Measurements from ENCODE around the gene CS.
"Not testable (repeated sequence)": the region's sequence is repeated elsewhere in the genome, so short reads cannot be mapped to it uniquely, and the experiment has no call there.

Gene CS

GRCh38 chr12:56299853-56300643, at the start of gene CS:
Gene CS (minus strand): TSS chr12:56300330. CDS start chr12:56300201, 129 bp downstream.
- peak; percentile 80 for DNase-seq

- DNase-seq: no peak
Observed at GRCh38 chr12:56348776-56349175, 48.6 kb upstream of the CS start.

GRCh38 chr12:56347255-56347654, 47.1 kb upstream of the CS start:
- not testable (repeated sequence) for DNase-seq

GRCh38 chr12:56346675-56347074, 46.5 kb upstream of the CS start:
- DNase-seq: no peak

DNA sequence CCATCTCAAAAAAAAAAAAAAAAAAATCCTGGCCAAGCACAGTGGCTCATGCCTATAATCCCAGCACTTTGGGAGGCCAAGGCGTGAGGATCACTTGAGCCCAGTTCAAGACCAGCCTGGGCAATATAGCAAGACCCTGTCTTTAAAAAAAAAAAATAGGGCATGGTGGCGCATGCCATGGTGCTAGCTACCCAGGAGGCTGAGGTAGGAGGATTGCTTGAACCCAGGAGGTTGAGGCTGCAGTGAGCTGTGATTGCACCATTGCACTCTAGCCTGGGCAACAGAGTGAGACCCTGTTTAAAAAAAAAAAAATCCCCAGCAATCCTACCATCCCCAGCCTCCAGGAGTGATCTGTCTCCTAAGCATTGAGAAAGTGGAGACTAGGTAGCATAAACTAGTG, 42.2 kb upstream of the CS start:
- not testable (repeated sequence) for DNase-seq

GRCh38 chr12:56341616-56342015, 41.5 kb upstream of the CS start:
- DNase-seq: no peak

DNA sequence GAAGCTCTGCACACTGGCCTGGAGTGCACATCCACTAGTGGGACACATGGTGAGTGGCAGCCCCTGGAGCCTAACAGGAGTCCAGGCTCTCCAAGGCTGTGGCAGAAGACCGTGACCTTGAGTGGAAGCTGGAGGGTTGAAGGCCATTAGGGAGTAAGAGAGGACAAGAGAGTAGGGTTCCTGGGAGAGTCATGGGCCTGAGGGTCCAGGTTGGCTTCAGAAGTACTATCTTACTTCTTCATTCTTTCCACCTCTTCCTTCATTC, 39.0 kb upstream of the CS start:
- no peak for DNase-seq

GRCh38 chr12:56338308-56339157, 38.4 kb upstream of the CS start, which contains the start of gene IL23A:
Gene IL23A (plus strand): TSS chr12:56338884. CDS start chr12:56339045, 161 bp downstream.
- DNase-seq: no peak

DNA sequence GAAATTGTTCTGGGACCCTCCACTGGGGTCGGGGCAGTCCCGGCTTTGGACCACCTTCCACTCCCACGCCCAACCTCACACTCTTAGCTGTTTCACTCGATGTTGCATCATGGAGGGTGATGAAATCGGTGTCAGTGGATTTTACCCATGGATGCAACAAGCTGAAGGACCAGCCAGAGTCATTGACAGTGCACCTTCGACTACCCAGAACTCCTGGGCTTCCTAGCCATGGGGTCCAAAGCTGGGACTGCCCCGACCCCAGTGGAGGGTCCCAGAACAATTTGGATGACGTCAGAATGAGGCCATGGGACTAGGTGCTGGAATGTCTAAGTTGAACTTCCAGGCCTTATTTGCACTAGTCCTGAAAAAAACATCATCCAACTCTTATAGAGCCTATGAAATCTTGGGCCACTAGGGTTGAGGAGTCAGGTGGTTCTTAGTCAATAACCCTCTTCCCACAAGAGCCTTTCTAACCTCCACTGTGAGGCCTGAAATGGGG, 37.7 kb upstream of the CS start:
- no peak for DNase-seq

GRCh38 chr12:56336361-56337167, 36.4 kb upstream of the CS start:
- no peak for DNase-seq

DNA sequence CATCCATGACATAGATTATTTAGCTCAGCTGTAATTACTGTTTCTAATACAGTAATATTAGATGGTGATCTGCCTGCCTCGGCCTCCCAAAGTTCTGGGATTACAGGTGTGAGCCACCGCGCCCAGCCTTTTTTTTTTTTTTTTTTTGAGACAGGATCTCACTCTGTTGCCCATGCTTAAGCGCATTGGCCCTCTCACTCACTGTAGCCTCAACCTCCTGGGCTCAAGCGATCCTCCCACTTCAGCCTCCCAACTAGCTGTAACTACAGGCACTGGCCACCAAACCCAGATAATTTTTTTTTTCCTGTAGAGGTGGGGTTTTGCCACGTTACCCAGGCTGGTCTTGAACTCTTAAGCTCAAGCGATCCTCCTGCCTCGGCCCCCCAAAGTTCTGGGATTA, 35.4 kb upstream of the CS start:
- not testable (repeated sequence) for DNase-seq

DNA sequence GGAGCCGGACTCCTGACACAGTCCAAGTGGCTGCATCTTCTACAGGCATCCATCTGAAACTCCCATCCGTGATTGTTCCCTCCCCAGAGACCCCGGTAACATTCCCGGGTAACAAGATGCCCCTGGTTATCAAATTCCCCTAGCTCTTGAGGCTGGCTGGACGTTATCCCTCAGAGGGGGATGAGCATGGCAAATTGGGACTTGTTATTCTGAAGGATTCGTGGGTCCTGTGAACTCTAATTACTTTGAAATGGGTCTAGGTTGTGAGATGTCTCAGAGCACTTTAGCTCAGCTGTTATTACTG, 34.3 kb upstream of the CS start:
- no peak for DNase-seq

GRCh38 chr12:56333679-56334489, 33.8 kb upstream of the CS start, which contains the start of gene PAN2:
Gene PAN2 (minus strand): TSS chr12:56334000. CDS start chr12:56333094, 906 bp downstream.
- peak; percentile 59 for DNase-seq

GRCh38 chr12:56333197-56333678, 33.1 kb upstream of the CS start:
- no peak for DNase-seq

DNA sequence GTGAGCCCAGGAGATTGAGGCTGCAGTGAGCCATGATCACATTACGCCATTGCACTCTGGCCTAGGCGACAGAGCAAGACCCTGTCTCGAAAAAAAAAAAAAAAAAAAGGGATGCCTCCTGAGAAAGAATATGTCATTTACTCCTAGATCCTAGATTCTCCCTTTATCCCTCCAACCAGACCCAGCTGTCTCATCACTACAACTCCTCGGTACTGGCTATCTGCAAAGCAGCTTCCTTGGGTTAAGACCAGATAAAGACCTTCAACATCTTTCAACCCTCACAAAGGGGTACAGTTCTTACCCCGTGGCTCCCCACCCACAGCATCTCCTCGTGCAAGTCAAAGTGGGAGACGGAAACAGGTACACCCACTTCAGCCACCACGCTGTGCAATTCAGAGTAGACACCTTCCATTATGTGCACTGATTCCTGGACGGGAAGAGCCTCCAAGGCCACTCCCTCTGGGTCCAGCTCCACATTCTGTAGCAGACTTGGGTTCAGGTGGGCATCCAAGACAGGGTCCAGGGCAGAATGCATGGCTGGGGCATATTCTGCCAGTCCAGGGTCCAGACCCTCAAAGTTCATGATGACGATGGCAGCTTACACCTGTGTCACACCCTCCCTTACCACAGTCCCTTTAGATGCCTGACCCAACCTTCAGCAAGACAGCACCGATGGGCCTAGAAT, 32.5 kb upstream of the CS start:
- no peak for DNase-seq

DNA sequence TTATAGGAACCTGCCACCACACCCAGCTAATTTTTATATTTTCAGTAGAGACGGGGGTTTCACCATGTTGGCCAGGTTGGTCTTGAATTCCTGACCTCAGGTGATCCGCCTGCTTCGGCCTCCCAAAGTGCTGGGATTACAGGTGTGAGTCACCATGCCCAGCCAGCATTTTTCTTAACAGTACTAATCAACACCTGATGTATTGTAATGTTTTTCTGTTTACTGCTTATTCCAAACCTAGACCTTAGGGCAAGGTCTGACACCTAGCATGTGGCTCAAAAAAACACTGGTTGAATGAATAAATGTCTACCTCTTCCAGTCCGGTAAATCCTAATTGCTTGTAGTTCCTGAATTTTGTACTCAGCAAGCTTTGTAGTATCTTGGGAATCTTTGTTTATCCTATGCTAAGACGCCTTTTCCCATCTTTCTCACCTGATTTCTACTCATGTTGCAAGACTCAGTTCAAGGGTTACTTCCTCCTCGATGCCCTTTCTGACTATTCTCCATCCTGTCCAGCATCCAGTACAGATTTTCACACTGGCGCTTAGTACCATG, 30.9 kb upstream of the CS start:
- no peak for DNase-seq

DNA sequence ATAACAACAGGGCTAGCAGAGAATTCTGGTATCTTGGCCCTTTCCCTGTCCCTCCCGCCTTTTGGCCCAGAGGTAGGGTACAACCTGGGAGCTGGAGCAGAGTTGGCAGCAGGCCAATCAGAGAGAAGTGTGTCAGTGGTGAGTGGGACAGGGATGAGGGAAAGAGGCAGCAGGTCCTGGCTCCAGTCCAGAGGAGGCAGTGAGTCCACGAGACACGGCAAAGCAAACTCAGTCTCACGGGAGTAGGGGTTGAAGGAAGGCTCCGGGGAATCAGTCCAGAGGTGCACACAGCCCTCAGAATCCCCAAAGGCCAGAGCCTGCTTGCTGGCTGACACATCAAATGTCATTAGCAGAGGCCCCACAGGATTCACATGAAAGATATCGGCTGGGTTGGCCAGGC, 26.4 kb upstream of the CS start:
- DNase-seq: no peak

DNA sequence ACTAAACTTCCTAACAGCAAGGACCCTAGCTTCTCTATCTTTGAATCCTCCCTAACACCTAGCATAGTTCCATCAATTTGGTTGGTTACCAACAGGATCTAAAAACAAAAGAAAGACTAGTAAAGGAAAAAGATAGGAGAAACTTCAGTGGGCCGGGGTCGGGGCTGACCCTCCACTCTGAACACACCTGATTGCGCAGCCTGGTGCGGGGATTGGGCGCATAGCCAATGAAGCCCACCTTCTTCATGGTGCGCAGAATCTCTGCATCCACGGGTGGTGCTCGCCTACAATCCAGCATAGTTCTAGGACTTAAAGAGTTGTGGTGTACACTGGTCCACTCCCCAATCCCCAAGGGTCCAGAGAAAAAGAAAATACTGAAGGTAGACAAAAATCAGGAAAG, 26.0 kb upstream of the CS start:
- no peak for DNase-seq

DNA sequence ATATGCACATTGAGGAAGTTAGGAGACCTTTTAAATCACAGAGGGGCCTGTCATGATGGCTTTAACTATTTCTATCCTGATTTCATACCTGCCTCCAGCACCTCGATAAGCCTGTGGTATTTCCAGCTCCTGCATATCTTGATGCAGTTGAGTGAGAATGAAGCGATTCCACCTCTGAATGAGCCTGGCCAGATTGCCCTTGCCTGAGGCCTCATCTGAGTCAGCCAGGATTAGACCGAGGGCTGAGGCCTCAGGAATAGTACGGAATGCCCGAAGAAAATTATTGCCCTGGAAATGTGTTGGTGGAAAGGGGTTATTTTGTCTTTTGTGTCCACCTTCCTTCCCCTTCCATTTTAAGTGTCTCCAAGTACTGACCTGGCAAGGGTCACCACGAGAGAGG, 24.1 kb upstream of the CS start:
- no peak for DNase-seq

- DNase-seq: not testable (repeated sequence)
Observed at GRCh38 chr12:56321610-56322009, 21.5 kb upstream of the CS start.

GRCh38 chr12:56321027-56321426, 20.9 kb upstream of the CS start:
- DNase-seq: no peak
